Measurements from ENCODE around the gene CRBN. TPM values are rescaled to one million over a fixed set of nuclear protein-coding genes. Genes with fewer than 3 reads are reported as not detected.

CRBN gene
- total and polyA plus RNA-seq, 8 donors = 16.4 to 864 (median 62.6) TPM

DNA sequence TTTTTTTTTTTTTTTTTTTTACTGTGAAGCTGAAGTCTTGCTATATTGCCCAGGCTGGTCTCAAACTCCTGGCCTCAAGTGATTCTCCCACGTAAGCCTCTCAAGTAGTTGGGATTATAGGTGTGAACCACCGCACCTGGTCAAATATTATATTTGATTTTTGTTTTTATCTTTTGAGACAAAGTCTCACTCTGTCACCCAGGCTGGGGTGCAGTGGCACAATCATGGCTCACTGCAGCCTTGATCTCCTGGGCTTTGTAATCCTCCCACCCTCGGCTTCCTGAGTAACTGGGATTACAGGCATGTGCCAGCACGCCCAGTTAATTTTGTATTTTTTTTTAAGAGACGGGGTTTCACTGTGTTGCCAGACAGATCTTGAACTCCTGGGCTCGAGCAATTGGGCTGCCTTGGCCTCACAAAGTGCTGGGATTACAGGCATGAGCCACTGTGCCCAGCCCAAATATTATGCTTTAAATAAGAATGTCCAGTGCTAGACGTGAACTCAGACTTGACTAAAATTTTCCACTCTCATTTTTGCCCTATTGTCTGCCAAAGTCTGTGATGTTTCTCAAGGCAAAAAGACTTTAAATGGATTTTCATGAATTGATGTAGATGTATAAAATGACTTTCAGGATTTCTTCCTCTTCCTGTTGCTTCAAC lies 33.4 kb upstream of the CRBN start:
- no peak for DNase-seq
- H3K27ac ChIP-seq = no peak overlapping the region
- no peaks in the 10 kb centered on the region for H3K9me3 ChIP-seq
- 69 to 81% (median 77%) methylated on average over 7 of the region's 7 CpGs for WGBS, 5 donors
- no peaks in the 10 kb centered on the region for H3K36me3 ChIP-seq
- no peak overlapping the region for H3K4me3 ChIP-seq
- no peaks in the 10 kb centered on the region for H3K4me1 ChIP-seq
- no peak for TF ChIP-seq POLR2A (IDR thresholded peaks at IDR 0.05)
- TF ChIP-seq POLR2AphosphoS5 (IDR thresholded peaks at IDR 0.05) = no peak
- TF ChIP-seq, protein P1, sequence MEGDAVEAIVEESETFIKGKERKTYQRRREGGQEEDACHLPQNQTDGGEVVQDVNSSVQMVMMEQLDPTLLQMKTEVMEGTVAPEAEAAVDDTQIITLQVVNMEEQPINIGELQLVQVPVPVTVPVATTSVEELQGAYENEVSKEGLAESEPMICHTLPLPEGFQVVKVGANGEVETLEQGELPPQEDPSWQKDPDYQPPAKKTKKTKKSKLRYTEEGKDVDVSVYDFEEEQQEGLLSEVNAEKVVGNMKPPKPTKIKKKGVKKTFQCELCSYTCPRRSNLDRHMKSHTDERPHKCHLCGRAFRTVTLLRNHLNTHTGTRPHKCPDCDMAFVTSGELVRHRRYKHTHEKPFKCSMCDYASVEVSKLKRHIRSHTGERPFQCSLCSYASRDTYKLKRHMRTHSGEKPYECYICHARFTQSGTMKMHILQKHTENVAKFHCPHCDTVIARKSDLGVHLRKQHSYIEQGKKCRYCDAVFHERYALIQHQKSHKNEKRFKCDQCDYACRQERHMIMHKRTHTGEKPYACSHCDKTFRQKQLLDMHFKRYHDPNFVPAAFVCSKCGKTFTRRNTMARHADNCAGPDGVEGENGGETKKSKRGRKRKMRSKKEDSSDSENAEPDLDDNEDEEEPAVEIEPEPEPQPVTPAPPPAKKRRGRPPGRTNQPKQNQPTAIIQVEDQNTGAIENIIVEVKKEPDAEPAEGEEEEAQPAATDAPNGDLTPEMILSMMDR (IDR thresholded peaks at IDR 0.05) = no peak
- no peak for TF ChIP-seq EP300 (IDR thresholded peaks at IDR 0.05)
- peaks cover 0 to 4% (median 3%) of the 10 kb centered on the region in 3 donors for H3K27me3 ChIP-seq
- intact Hi-C loops (cut with DNase I; ENCODE audit: low total_unique reads) = no loop called here

DNA sequence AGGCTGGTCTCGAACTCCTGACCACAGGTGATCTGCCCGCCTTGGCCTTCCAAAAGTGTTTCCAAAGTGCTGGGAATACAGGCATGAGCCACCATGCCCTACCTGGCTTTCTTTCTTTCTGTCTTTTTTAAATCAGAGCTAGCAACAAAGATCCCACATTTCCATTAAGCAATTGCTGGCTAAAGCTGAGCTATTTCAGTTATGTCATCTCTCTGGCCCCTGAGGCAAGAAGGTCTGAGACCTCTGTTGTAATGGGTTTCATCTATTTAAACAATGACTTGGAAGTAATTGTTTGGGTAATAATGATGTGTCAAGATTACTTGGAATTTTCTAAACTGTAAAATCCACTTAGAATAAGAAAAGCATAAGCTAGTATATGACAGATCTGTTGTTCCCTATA lies 30.2 kb upstream of the CRBN start:
- Histone ChIP-seq H3K9me3 (no peaks in the 10 kb centered on the region), H3K27me3 (peaks cover 0 to 4% (median 3%) of the 10 kb centered on the region in 3 donors), H3K4me3 (no peak overlapping the region), H3K4me1 (no peaks in the 10 kb centered on the region), H3K27ac (no peak overlapping the region), H3K36me3 (no peaks in the 10 kb centered on the region)
- DNase-seq = no peak
- intact Hi-C loops (cut with DNase I; ENCODE audit: low total_unique reads) = no loop called here
- TF ChIP-seq POLR2A (IDR thresholded peaks at IDR 0.05) (no peak), POLR2AphosphoS5 (IDR thresholded peaks at IDR 0.05) (no peak), EP300 (IDR thresholded peaks at IDR 0.05) (no peak)
- TF ChIP-seq, protein P1 (IDR thresholded peaks at IDR 0.05) = no peak
- WGBS, 5 donors = 82 to 91% (median 90%) methylated on average over 2 of the region's 2 CpGs

DNA sequence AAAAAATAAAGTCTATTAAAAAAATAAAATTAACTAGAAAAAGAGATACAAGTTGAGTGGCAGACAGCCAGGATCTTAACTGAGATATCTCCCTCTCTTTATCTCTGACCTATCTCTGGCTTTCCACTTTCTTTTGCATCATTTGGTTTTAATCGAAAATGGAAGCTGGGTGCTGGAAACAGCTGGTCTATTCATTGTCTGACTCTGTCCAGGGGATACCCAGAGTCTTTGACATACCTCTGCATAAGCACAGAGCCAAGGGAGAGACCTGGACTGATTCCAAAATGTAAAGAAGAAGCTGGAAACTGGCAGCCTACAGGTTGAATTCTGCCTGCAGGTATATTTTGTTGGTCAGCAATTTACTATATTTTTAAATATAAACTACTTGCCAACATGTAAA lies 29.6 kb upstream of the CRBN start:
- no peak for DNase-seq
- Histone ChIP-seq H3K4me3 (no peak overlapping the region), H3K36me3 (no peaks in the 10 kb centered on the region), H3K4me1 (no peaks in the 10 kb centered on the region), H3K9me3 (no peaks in the 10 kb centered on the region), H3K27me3 (peaks cover 0 to 4% (median 3%) of the 10 kb centered on the region in 3 donors), H3K27ac (no peak overlapping the region)
- intact Hi-C loops (cut with DNase I; ENCODE audit: low total_unique reads) = no loop called here
- WGBS, 5 donors = 75 to 90% (median 79%) methylated on average over 1 of the region's 1 CpG
- TF ChIP-seq POLR2AphosphoS5 (IDR thresholded peaks at IDR 0.05) = no peak
- TF ChIP-seq POLR2A (IDR thresholded peaks at IDR 0.05) = no peak
- TF ChIP-seq EP300 (IDR thresholded peaks at IDR 0.05) = no peak
- TF ChIP-seq, protein P1 (IDR thresholded peaks at IDR 0.05) = no peak

DNA sequence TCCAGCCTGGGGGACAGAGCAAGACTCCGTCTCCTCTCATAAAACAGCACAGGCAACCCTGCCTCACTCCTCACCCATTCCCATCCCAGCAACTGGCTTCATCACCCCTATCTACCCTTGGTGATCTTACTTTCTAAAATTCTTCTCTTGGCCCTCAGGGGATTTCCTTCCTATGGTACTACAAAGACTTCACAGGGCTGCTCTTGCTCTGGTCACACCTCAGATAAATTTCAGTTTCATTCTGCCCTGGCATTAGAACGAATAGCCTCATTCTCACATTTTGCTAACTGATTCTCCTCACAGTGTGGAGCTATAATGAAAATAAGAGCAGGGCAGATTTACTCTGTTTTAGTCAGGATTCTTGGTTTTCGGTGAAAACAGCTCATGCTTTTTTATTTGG lies 22.1 kb upstream of the CRBN start:
- H3K27me3 ChIP-seq = no peaks in the 10 kb centered on the region
- WGBS, 5 donors = 67 to 78% (median 73%) methylated on average over 3 of the region's 3 CpGs
- TF ChIP-seq POLR2A (IDR thresholded peaks at IDR 0.05) = no peak
- TF ChIP-seq POLR2AphosphoS5 (IDR thresholded peaks at IDR 0.05) = no peak
- TF ChIP-seq, protein P1 (IDR thresholded peaks at IDR 0.05) = no peak
- no peaks in the 10 kb centered on the region for H3K9me3 ChIP-seq
- no peak for DNase-seq
- intact Hi-C loops (cut with DNase I; ENCODE audit: low total_unique reads) = loop anchor here (5.0 kb wide), 1 partner anchor 1091 kb away; no protein-coding TSS in a partner anchor
- H3K27ac ChIP-seq = no peak overlapping the region
- H3K36me3 ChIP-seq = no peaks in the 10 kb centered on the region
- no peak overlapping the region for H3K4me3 ChIP-seq
- H3K4me1 ChIP-seq = no peaks in the 10 kb centered on the region
